NCI-H446 treated with DMSO at 0.1 percent for 48 hours (cell line): ENCODE results near the gene ARL13B.
"Not testable (repeated sequence)": the region's sequence is repeated elsewhere in the genome, so short reads cannot be mapped to it uniquely, and the experiment has no call there.

Experiments
- DNase-seq: peaks from one replicate; lab custom pipeline; 2025; lab: John Stamatoyannopoulos, UW

ARL13B gene

GRCh38 chr3:93979850-93980676 lies at the start of gene ARL13B:
TSS of gene ARL13B (plus strand) at chr3:93980155. CDS start at chr3:93980424, 269 bp downstream.
- DNase-seq: peak; percentile 96

GRCh38 chr3:93931597-93932229 lies 48.2 kb upstream of the ARL13B start:
- DNase-seq: no peak

GRCh38 chr3:93934366-93935046 lies 45.4 kb upstream of the ARL13B start:
- no peak for DNase-seq

GRCh38 chr3:93936549-93936948 lies 43.4 kb upstream of the ARL13B start:
- no peak for DNase-seq

- not testable (repeated sequence) for DNase-seq
Observed at GRCh38 chr3:93937485-93937884, 42.5 kb upstream of the ARL13B start.

GRCh38 chr3:93949958-93950357 lies 30.0 kb upstream of the ARL13B start:
- not testable (repeated sequence) for DNase-seq

- DNase-seq: no peak
Observed at GRCh38 chr3:93961026-93961425, 18.9 kb upstream of the ARL13B start.

GRCh38 chr3:93961489-93961888 lies 18.5 kb upstream of the ARL13B start:
- DNase-seq: no peak

- no peak for DNase-seq
Observed at GRCh38 chr3:93962798-93963197, 17.2 kb upstream of the ARL13B start.

- not testable (repeated sequence) for DNase-seq
Observed at GRCh38 chr3:93965106-93965505, 14.8 kb upstream of the ARL13B start.

GRCh38 chr3:93969443-93969842 lies 10.5 kb upstream of the ARL13B start:
- peak; percentile 9 for DNase-seq

GRCh38 chr3:93969997-93970396 lies 10.0 kb upstream of the ARL13B start:
- DNase-seq: no peak

- peak; percentile 57 for DNase-seq
Observed at GRCh38 chr3:93973131-93974126, 6.5 kb upstream of the ARL13B start, which contains the start of gene PROS1. TSS of gene PROS1 (minus strand) at chr3:93973896. CDS start at chr3:93973749, 147 bp downstream.

- no peak for DNase-seq
Observed at GRCh38 chr3:93981649-93982048, 1.7 kb downstream of the ARL13B start.

GRCh38 chr3:93983408-93983807 lies 3.5 kb downstream of the ARL13B start:
- no peak for DNase-seq

GRCh38 chr3:93984618-93985017 lies 4.7 kb downstream of the ARL13B start:
- no peak for DNase-seq

- DNase-seq: no peak
Observed at GRCh38 chr3:93988283-93988682, 8.3 kb downstream of the ARL13B start.

GRCh38 chr3:93988764-93989163 lies 8.8 kb downstream of the ARL13B start:
- DNase-seq: no peak

GRCh38 chr3:93989241-93989640 lies 9.3 kb downstream of the ARL13B start:
- DNase-seq: no peak

- DNase-seq: no peak
Observed at GRCh38 chr3:93991631-93992030, 11.7 kb downstream of the ARL13B start.

GRCh38 chr3:93992207-93992606 lies 12.3 kb downstream of the ARL13B start:
- no peak for DNase-seq
